Nucleus accumbens (tissue), 56 donors: ENCODE data around the gene GFRA4.

Experiments used
- DNase-seq, 56 donors: peaks; one replicate each; lab custom pipeline; 2025; lab: John Stamatoyannopoulos, UW

The GFRA4 gene

GRCh38 chr20:3678198-3678597, 15.0 kb upstream of the GFRA4 start:
- no peak for DNase-seq

- DNase-seq: peak in 40 of 56 donors; percentile 5 to 78 (median 34)
Measured at GRCh38 chr20:3677733-3678132, 14.5 kb upstream of the GFRA4 start.

- DNase-seq: no peak
Measured at GRCh38 chr20:3674995-3675900, 12.0 kb upstream of the GFRA4 start.

GRCh38 chr20:3674447-3674846, 11.2 kb upstream of the GFRA4 start:
- DNase-seq: no peak

GRCh38 chr20:3673221-3674070, 10.2 kb upstream of the GFRA4 start:
- no peak for DNase-seq

- DNase-seq: no peak
Measured at GRCh38 chr20:3672547-3673171, 9.5 kb upstream of the GFRA4 start.

- DNase-seq: no peak
Measured at GRCh38 chr20:3671986-3672546, 8.9 kb upstream of the GFRA4 start.

- no peak for DNase-seq
Measured at GRCh38 chr20:3670945-3671344, 7.7 kb upstream of the GFRA4 start.

- DNase-seq: no peak
Measured at GRCh38 chr20:3670511-3670910, 7.3 kb upstream of the GFRA4 start.

- no peak for DNase-seq
Measured at GRCh38 chr20:3669710-3670367, 6.6 kb upstream of the GFRA4 start.

- no peak for DNase-seq
Measured at GRCh38 chr20:3667434-3668037, 4.3 kb upstream of the GFRA4 start.

GRCh38 chr20:3663858-3664257, 659 bp upstream of the GFRA4 start:
- no peak for DNase-seq

- DNase-seq: no peak
Measured at GRCh38 chr20:3661814-3662665, 1.2 kb downstream of the GFRA4 start.

GRCh38 chr20:3661060-3661813, 2.0 kb downstream of the GFRA4 start:
- no peak for DNase-seq

GRCh38 chr20:3660262-3661059, 2.7 kb downstream of the GFRA4 start:
- peak in 1 of 56 donors; percentile 54 for DNase-seq

GRCh38 chr20:3659492-3660261, 3.5 kb downstream of the GFRA4 start:
- DNase-seq: no peak
